Measurements from ENCODE around the gene GRIPAP1.

GRIPAP1 gene

GRCh38 chrX:48957827-48958634 lies 44.0 kb downstream of the GRIPAP1 start:
- DNase-seq, result peak; percentile 84

- peak; percentile 46 for DNase-seq
Measured at GRCh38 chrX:48957477-48957826, 44.6 kb downstream of the GRIPAP1 start, which contains the start of gene OTUD5. OTUD5 (minus strand) TSS chrX:48957607; CDS start chrX:48957570, 37 bp downstream.

- peak; percentile 42 for DNase-seq
Measured at GRCh38 chrX:48956728-48957414, 45.2 kb downstream of the GRIPAP1 start.

GRCh38 chrX:48948589-48948988 lies 53.5 kb downstream of the GRIPAP1 start:
- DNase-seq, result no peak

- DNase-seq, result no peak
Measured at GRCh38 chrX:48945517-48946348, 56.3 kb downstream of the GRIPAP1 start.

GRCh38 chrX:48942895-48943294 lies 59.2 kb downstream of the GRIPAP1 start:
- no peak for DNase-seq

- no peak for DNase-seq
Measured at GRCh38 chrX:48940404-48940955, 61.6 kb downstream of the GRIPAP1 start.

- DNase-seq, result no peak
Measured at GRCh38 chrX:48939524-48940228, 62.4 kb downstream of the GRIPAP1 start.

GRCh38 chrX:48938721-48939425 lies 63.2 kb downstream of the GRIPAP1 start:
- DNase-seq, result no peak

GRCh38 chrX:48937054-48937907 lies 64.8 kb downstream of the GRIPAP1 start:
- peak; percentile 77 for DNase-seq

GRCh38 chrX:48936429-48937053 lies 65.5 kb downstream of the GRIPAP1 start:
- DNase-seq, result no peak

- no peak for DNase-seq
Measured at GRCh38 chrX:48935301-48935670, 66.8 kb downstream of the GRIPAP1 start.

GRCh38 chrX:48934581-48935300 lies 67.3 kb downstream of the GRIPAP1 start:
- DNase-seq, result no peak

GRCh38 chrX:48933757-48934156 lies 68.3 kb downstream of the GRIPAP1 start:
- DNase-seq, result no peak

GRCh38 chrX:48927736-48928382 lies 74.2 kb downstream of the GRIPAP1 start:
- DNase-seq, result no peak

- DNase-seq, result no peak
Measured at GRCh38 chrX:48927123-48927522, 74.9 kb downstream of the GRIPAP1 start.

- DNase-seq, result no peak
Measured at GRCh38 chrX:48924270-48924669, 77.8 kb downstream of the GRIPAP1 start.

GRCh38 chrX:48923771-48924170 lies 78.3 kb downstream of the GRIPAP1 start:
- DNase-seq, result no peak

Data from activated T-cell treated with anti-CD3 and anti-CD28 coated beads for 4 hours (primary cell).